Glomerular endothelial cell (primary cell): ENCODE results near the gene MTCL1. TPM values are rescaled to one million over a fixed set of nuclear protein-coding genes. Genes with fewer than 3 reads are reported as not detected.

Source experiments
- total RNA-seq: library from RNA; depleted of rRNA; stranded (reverse); fragments of >200 nt; gene quantifications from 2 replicates; pipeline ENCODE4 v1.2.3, GENCODE V29; 2015

Gene MTCL1
- total RNA-seq, 1 donor from 2014 or later = 16.3 TPM

Other genes with a start within 250 kb of the MTCL1 start
- 61.5 and 63.3 TPM in 2 replicates for gene RAB12, start 96.1 kb upstream of the MTCL1 start, total RNA-seq